HEK293T (cell line): ENCODE measurements around the gene COPS3.

ENCODE experiments used
- FOXM1 ChIP-seq: fragments of 450-650 bp; IDR thresholded peaks from 2 replicates; pipeline ENCODE4 v1.6.1; 2017; ENCODE audit warnings: mild to moderate bottlenecking, borderline replicate concordance
- HDGF ChIP-seq: fragments of 450-650 bp; IDR thresholded peaks from 2 replicates; pipeline ENCODE4 v1.6.1; 2017; ENCODE audit warnings: antibody characterized with exemption, borderline replicate concordance

DNA sequence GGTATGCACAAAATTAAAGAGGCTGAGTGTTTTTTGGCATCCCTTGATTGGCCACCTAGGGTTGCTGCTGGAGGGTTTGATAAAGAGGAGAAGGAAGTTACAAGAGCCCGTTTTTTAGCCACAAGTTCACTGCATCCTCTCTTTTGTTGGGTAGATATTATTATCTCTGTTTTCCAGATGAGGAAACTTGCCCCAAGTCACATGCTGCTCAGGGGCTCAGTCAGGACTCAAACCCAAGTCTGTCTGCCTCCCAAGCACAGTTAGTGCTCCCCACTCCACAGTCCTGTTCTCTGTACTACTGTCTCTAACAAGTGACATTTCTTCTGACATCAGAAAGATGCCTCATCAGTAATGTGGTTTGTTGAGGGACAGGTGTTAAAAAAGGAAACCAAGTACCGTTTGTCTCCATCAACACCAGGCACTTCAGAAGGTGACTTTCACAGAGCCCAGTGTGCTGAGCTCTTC lies 23.5 kb upstream of the COPS3 start:
- TF ChIP-seq HDGF (no peak), FOXM1 (no peak)
